ENCODE measurements around the gene TOMM20. TPM values are rescaled to one million over a fixed set of nuclear protein-coding genes. Genes with fewer than 3 reads are reported as not detected.

Gene TOMM20
- polyA plus RNA-seq (2012; ENCODE audit: insufficient read length, low read depth), result 152 TPM

GRCh38 chr1:235128456-235129328 lies at the start of gene TOMM20:
Gene TOMM20, minus strand, starts transcription at chr1:235128837. Its CDS starts 122 bp downstream, at chr1:235128715.
- TF ChIP-seq POLR2AphosphoS5 (IDR thresholded peaks at IDR 0.05; ENCODE audit: low read depth, low read length) (peak; percentile 97), SIN3A (IDR thresholded peaks at IDR 0.05; ENCODE audit: borderline replicate concordance, insufficient read depth, low read length) (0 out of 2 replicates have a peak, but pooled peaks have one; percentile 56), TAF1 (IDR thresholded peaks at IDR 0.05; ENCODE audit: borderline replicate concordance, insufficient read depth, low read length) (peak; percentile 92), FOXP2 (optimal IDR thresholded peaks at IDR 0.05; ENCODE audit: borderline replicate concordance, extremely low read depth, extremely low read length, insufficient read depth) (no peak)
- TF ChIP-seq, protein P1, sequence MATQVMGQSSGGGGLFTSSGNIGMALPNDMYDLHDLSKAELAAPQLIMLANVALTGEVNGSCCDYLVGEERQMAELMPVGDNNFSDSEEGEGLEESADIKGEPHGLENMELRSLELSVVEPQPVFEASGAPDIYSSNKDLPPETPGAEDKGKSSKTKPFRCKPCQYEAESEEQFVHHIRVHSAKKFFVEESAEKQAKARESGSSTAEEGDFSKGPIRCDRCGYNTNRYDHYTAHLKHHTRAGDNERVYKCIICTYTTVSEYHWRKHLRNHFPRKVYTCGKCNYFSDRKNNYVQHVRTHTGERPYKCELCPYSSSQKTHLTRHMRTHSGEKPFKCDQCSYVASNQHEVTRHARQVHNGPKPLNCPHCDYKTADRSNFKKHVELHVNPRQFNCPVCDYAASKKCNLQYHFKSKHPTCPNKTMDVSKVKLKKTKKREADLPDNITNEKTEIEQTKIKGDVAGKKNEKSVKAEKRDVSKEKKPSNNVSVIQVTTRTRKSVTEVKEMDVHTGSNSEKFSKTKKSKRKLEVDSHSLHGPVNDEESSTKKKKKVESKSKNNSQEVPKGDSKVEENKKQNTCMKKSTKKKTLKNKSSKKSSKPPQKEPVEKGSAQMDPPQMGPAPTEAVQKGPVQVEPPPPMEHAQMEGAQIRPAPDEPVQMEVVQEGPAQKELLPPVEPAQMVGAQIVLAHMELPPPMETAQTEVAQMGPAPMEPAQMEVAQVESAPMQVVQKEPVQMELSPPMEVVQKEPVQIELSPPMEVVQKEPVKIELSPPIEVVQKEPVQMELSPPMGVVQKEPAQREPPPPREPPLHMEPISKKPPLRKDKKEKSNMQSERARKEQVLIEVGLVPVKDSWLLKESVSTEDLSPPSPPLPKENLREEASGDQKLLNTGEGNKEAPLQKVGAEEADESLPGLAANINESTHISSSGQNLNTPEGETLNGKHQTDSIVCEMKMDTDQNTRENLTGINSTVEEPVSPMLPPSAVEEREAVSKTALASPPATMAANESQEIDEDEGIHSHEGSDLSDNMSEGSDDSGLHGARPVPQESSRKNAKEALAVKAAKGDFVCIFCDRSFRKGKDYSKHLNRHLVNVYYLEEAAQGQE (IDR thresholded peaks at IDR 0.05; ENCODE audit: insufficient read depth in 1 of 2, low read depth in 2 of 2, low read length in 2 of 2), result 0 out of 4 replicates have a peak, but pooled peaks of 1 of the 2 experiments have one; percentile 6

DNA sequence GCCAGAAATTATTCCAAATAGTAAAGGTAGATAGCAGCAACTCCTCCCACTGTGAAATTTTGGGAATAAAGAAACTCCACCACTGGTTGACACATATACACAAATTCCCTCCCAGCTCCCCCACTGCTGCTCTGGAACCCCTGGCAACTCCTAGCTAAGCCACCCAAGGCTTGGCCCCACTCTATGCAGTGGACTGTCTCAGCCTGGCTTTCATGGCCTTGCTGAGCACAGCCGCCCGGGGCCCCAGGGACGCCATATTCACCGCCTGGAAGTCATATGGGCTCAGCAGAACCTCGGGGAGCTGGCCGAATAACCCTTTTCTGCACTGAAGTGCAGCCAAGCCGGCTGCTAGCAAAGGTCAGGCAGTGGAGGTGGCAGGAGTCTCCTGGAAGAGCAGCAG lies 47.8 kb upstream of the TOMM20 start:
- TF ChIP-seq, protein P1 (IDR thresholded peaks at IDR 0.05; ENCODE audit: insufficient read depth in 1 of 2, low read depth in 2 of 2, low read length in 2 of 2), result no peak
- TF ChIP-seq SIN3A (IDR thresholded peaks at IDR 0.05; ENCODE audit: borderline replicate concordance, insufficient read depth, low read length) (no peak), POLR2AphosphoS5 (IDR thresholded peaks at IDR 0.05; ENCODE audit: low read depth, low read length) (no peak), FOXP2 (optimal IDR thresholded peaks at IDR 0.05; ENCODE audit: borderline replicate concordance, extremely low read depth, extremely low read length, insufficient read depth) (no peak), TAF1 (IDR thresholded peaks at IDR 0.05; ENCODE audit: borderline replicate concordance, insufficient read depth, low read length) (no peak)

- TF ChIP-seq, protein P1 (IDR thresholded peaks at IDR 0.05; ENCODE audit: insufficient read depth in 1 of 2, low read depth in 2 of 2, low read length in 2 of 2), result no peak
- TF ChIP-seq SIN3A (IDR thresholded peaks at IDR 0.05; ENCODE audit: borderline replicate concordance, insufficient read depth, low read length) (no peak), FOXP2 (optimal IDR thresholded peaks at IDR 0.05; ENCODE audit: borderline replicate concordance, extremely low read depth, extremely low read length, insufficient read depth) (no peak), TAF1 (IDR thresholded peaks at IDR 0.05; ENCODE audit: borderline replicate concordance, insufficient read depth, low read length) (no peak), POLR2AphosphoS5 (IDR thresholded peaks at IDR 0.05; ENCODE audit: low read depth, low read length) (no peak)
Observed at GRCh38 chr1:235169986-235170385, 41.3 kb upstream of the TOMM20 start.

DNA sequence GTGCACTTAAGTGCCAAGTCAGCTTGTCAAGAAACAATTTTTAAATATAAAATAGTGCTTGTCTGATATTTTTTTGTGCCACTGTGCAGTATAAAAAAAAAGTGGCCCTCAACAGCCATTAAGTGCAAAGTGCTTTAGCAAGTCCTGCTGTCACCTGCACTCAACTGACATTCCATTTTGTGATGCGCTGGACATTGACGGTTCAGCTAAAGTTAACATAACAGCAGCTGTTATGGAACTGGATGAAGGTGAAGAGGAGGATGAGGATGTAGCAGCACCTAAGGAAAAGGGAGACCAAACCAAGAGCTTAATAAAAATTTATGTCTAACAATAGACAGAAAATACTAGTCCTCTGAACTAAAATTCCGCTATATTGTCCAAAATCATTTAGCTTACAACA lies 39.7 kb upstream of the TOMM20 start:
- TF ChIP-seq POLR2AphosphoS5 (IDR thresholded peaks at IDR 0.05; ENCODE audit: low read depth, low read length) (no peak), TAF1 (IDR thresholded peaks at IDR 0.05; ENCODE audit: borderline replicate concordance, insufficient read depth, low read length) (no peak), SIN3A (IDR thresholded peaks at IDR 0.05; ENCODE audit: borderline replicate concordance, insufficient read depth, low read length) (no peak), FOXP2 (optimal IDR thresholded peaks at IDR 0.05; ENCODE audit: borderline replicate concordance, extremely low read depth, extremely low read length, insufficient read depth) (no peak)
- TF ChIP-seq, protein P1 (IDR thresholded peaks at IDR 0.05; ENCODE audit: insufficient read depth in 1 of 2, low read depth in 2 of 2, low read length in 2 of 2), result no peak
